KMS-11 (cell line): ENCODE data around the gene LASP1NB.
"Not testable (repeated sequence)": the region's sequence is repeated elsewhere in the genome, so short reads cannot be mapped to it uniquely, and the experiment has no call there.

Experiments used
- H2AFZ ChIP-seq: fragments of 200-600 bp; sonication (generic); 2 replicates; pipeline ENCODE4 v1.6.1; 2016; ENCODE audit warnings: antibody characterized with exemption, mixed run types, low read depth
- H3K27ac ChIP-seq: fragments of 200-600 bp; sonication (generic); 2 replicates; pipeline ENCODE4 v1.6.1; 2016; ENCODE audit warnings: mild to moderate bottlenecking, mixed run types
- H3K27me3 ChIP-seq: fragments of 200-600 bp; sonication (generic); 2 replicates; pipeline ENCODE4 v1.6.1; 2017; ENCODE audit warnings: mild to moderate bottlenecking, low read depth, mixed run types, moderate library complexity; ENCODE audit not compliant: insufficient read depth
- H3K36me3 ChIP-seq: fragments of 200-600 bp; sonication (generic); 2 replicates; pipeline ENCODE4 v1.6.1; 2017; ENCODE audit warnings: mild to moderate bottlenecking, mixed run types; ENCODE audit not compliant: insufficient read depth
- H3K4me1 ChIP-seq: fragments of 200-600 bp; sonication (generic); 2 replicates; pipeline ENCODE4 v1.6.1; 2016; ENCODE audit warnings: mild to moderate bottlenecking, low read depth, mixed run types; ENCODE audit not compliant: poor library complexity, severe bottlenecking
- H3K4me2 ChIP-seq: fragments of 200-600 bp; sonication (generic); 2 replicates; pipeline ENCODE4 v1.7.0; 2016; ENCODE audit warnings: mild to moderate bottlenecking, mixed run types
- H3K4me3 ChIP-seq: fragments of 200-600 bp; sonication (generic); IDR thresholded peaks from 2 replicates; pipeline ENCODE4 v1.6.1; 2017; ENCODE audit warnings: low read depth, low read length, mixed read lengths; ENCODE audit not compliant: insufficient read depth
- H3K79me2 ChIP-seq: fragments of 200-600 bp; sonication (generic); 2 replicates; pipeline ENCODE4 v1.6.1; 2016; ENCODE audit warnings: low read depth, mixed run types; ENCODE audit not compliant: insufficient read depth
- H3K9ac ChIP-seq: fragments of 200-600 bp; sonication (generic); 2 replicates; pipeline ENCODE4 v1.6.1; 2016; ENCODE audit warnings: mild to moderate bottlenecking, mixed run types
- H4K20me1 ChIP-seq: fragments of 200-600 bp; sonication (generic); 2 replicates; pipeline ENCODE4 v1.6.1; 2016; ENCODE audit warnings: mild to moderate bottlenecking, mixed run types; ENCODE audit not compliant: insufficient read depth
- CTCF ChIP-seq: fragments of 200-600 bp; sonication (generic); conservative IDR thresholded peaks from 2 replicates; pipeline ENCODE4 v1.6.1; 2017; ENCODE audit warnings: low read depth, mild to moderate bottlenecking, antibody characterized with exemption, low read length, moderate library complexity, mixed read lengths

LASP1NB gene

GRCh38 chr17:38940404-38940803 lies 15.0 kb downstream of the LASP1NB start:
- Histone ChIP-seq H3K36me3 (no peaks in the 10 kb centered on the region), H3K27me3 (no peaks in the 10 kb centered on the region), H3K4me1 (no peaks in the 10 kb centered on the region), H3K4me2 (no peak overlapping the region), H2AFZ (no peak overlapping the region), H4K20me1 (no peaks in the 10 kb centered on the region), H3K79me2 (no peaks in the 10 kb centered on the region), H3K4me3 (no peak overlapping the region), H3K27ac (no peak overlapping the region), H3K9ac (no peak overlapping the region)
- no peak for TF ChIP-seq CTCF

- Histone ChIP-seq H3K9ac (no peak overlapping the region), H3K27ac (no peak overlapping the region), H3K4me1 (no peaks in the 10 kb centered on the region), H3K79me2 (no peaks in the 10 kb centered on the region), H3K36me3 (no peaks in the 10 kb centered on the region), H3K4me3 (no peak overlapping the region), H3K4me2 (no peak overlapping the region), H3K27me3 (no peaks in the 10 kb centered on the region), H2AFZ (no peak overlapping the region), H4K20me1 (no peaks in the 10 kb centered on the region)
- no peak for TF ChIP-seq CTCF
These were observed 17.4 kb downstream of the LASP1NB start for GRCh38 chr17:38942696-38943334.

- Histone ChIP-seq H4K20me1 (no peaks in the 10 kb centered on the region), H3K4me2 (no peak overlapping the region), H3K79me2 (no peaks in the 10 kb centered on the region), H3K27me3 (no peaks in the 10 kb centered on the region), H2AFZ (no peak overlapping the region), H3K4me3 (no peak overlapping the region), H3K36me3 (no peaks in the 10 kb centered on the region), H3K4me1 (no peaks in the 10 kb centered on the region), H3K9ac (no peak overlapping the region), H3K27ac (no peak overlapping the region)
- no peak for TF ChIP-seq CTCF
These were observed 18.2 kb downstream of the LASP1NB start for GRCh38 chr17:38943607-38944006.

- no peak for TF ChIP-seq CTCF
- no peaks in the 10 kb centered on the region for H3K79me2 ChIP-seq
- no peaks in the 10 kb centered on the region for H3K4me1 ChIP-seq
- no peak overlapping the region for H3K4me2 ChIP-seq
- H3K36me3 ChIP-seq = no peaks in the 10 kb centered on the region
- H3K9ac ChIP-seq = no peak overlapping the region
- H3K4me3 ChIP-seq = no peak overlapping the region
- no peaks in the 10 kb centered on the region for H3K27me3 ChIP-seq
- no peak overlapping the region for H3K27ac ChIP-seq
- H2AFZ ChIP-seq = no peak overlapping the region
- no peaks in the 10 kb centered on the region for H4K20me1 ChIP-seq
These were observed 21.8 kb downstream of the LASP1NB start for GRCh38 chr17:38947189-38947588.

- not testable (repeated sequence) for H4K20me1 ChIP-seq, H3K27me3 ChIP-seq, H3K4me1 ChIP-seq, H2AFZ ChIP-seq, H3K9ac ChIP-seq, H3K27ac ChIP-seq, H3K4me2 ChIP-seq, H3K36me3 ChIP-seq, H3K79me2 ChIP-seq, H3K4me3 ChIP-seq
These were observed 28.4 kb downstream of the LASP1NB start for GRCh38 chr17:38953800-38954199.
